ENCODE measurements around the gene MFSD6. TPM values are rescaled to one million over a fixed set of nuclear protein-coding genes. Genes with fewer than 3 reads are reported as not detected.

Gene MFSD6
- 22.7 to 36.4 TPM (median 33.1 TPM) in 5 replicates for total RNA-seq (2022; extraction: Qiagen RNA extraction)

GRCh38 chr2:190407662-190408537 is at the start of gene MFSD6:
Gene MFSD6, plus strand, starts transcription at chr2:190408355. Its CDS starts 27,675 bp downstream, at chr2:190436030.

GRCh38 chr2:190534310-190535120 is 126.4 kb downstream of the MFSD6 start, which contains the start of gene NEMP2:
Gene NEMP2, minus strand, starts transcription at chr2:190534722. Its CDS starts 67 bp downstream, at chr2:190534655.

Other genes starting within 250 kb of the MFSD6 start
- gene HIBCH, start 88.5 kb upstream of the MFSD6 start, total RNA-seq (2022; extraction: Qiagen RNA extraction) = 13.8 to 17.8 TPM (median 15.2 TPM) in 5 replicates
- 32.7 to 38.1 TPM (median 36.2 TPM) in 5 replicates for gene INPP1, start 64.8 kb upstream of the MFSD6 start, total RNA-seq (2022; extraction: Qiagen RNA extraction)
- 7.1 to 8.4 TPM (median 7.3 TPM) in 5 replicates for gene NEMP2, start 126.4 kb downstream of the MFSD6 start, total RNA-seq (2022; extraction: Qiagen RNA extraction)
- gene NAB1, start 240.7 kb downstream of the MFSD6 start, total RNA-seq (2022; extraction: Qiagen RNA extraction) = 26.2 to 48.1 TPM (median 36.2 TPM) in 5 replicates